Measurements from ENCODE around the gene ZFYVE27.
A peak's percentile ranks its signal among the peaks of the same experiment; 100 is the strongest.

GRCh38 chr10:97771055-97771891 is 34.3 kb downstream of the ZFYVE27 start:
- TF ChIP-seq CTCF (IDR thresholded peaks at IDR 0.05) (peak; percentile 11; the same call in 1 of the 2 replicates), ZFX (IDR thresholded peaks at IDR 0.05; ENCODE audit: borderline replicate concordance) (no peak)
